Measurements from ENCODE around the gene MRPL55. TPM values are rescaled to one million over a fixed set of nuclear protein-coding genes. Genes with fewer than 3 reads are reported as not detected.

Gene MRPL55
- total and polyA plus RNA-seq, 2 experiments from 2014 or later = 92.4 to 172 TPM

GRCh38 chr1:228156515-228156881 is 47.4 kb upstream of the MRPL55 start:
- H3K36me3 ChIP-seq (ENCODE audit: insufficient read depth) = no peaks in the 10 kb centered on the region
- H3K36me3 Mint-ChIP-seq (ENCODE audit: low read depth) = no peaks in the 10 kb centered on the region
- TF ChIP-seq EZH2 (IDR thresholded peaks at IDR 0.05; ENCODE audit: low read depth, unreplicated experiment) (no peak), JUNB (IDR thresholded peaks at IDR 0.05; ENCODE audit: unreplicated experiment) (no peak), ZNF331 (CRISPR knock-in tag; IDR thresholded peaks at IDR 0.05; ENCODE audit: low read depth) (no peak), POLR2AphosphoS5 (IDR thresholded peaks at IDR 0.05; ENCODE audit: low read depth) (no peak), STAT1 (IDR thresholded peaks at IDR 0.05; ENCODE audit: unreplicated experiment) (no peak), ZNF114 (CRISPR knock-in tag; IDR thresholded peaks at IDR 0.05) (no peak), CREB1 (CRISPR knock-in tag; IDR thresholded peaks at IDR 0.05; ENCODE audit: low read depth) (no peak), NANOG (IDR thresholded peaks at IDR 0.05; ENCODE audit: borderline replicate concordance) (no peak), EZH2phosphoT487 (IDR thresholded peaks at IDR 0.05; ENCODE audit: unreplicated experiment) (no peak)
- TF ChIP-seq, protein P1, sequence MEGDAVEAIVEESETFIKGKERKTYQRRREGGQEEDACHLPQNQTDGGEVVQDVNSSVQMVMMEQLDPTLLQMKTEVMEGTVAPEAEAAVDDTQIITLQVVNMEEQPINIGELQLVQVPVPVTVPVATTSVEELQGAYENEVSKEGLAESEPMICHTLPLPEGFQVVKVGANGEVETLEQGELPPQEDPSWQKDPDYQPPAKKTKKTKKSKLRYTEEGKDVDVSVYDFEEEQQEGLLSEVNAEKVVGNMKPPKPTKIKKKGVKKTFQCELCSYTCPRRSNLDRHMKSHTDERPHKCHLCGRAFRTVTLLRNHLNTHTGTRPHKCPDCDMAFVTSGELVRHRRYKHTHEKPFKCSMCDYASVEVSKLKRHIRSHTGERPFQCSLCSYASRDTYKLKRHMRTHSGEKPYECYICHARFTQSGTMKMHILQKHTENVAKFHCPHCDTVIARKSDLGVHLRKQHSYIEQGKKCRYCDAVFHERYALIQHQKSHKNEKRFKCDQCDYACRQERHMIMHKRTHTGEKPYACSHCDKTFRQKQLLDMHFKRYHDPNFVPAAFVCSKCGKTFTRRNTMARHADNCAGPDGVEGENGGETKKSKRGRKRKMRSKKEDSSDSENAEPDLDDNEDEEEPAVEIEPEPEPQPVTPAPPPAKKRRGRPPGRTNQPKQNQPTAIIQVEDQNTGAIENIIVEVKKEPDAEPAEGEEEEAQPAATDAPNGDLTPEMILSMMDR (conservative IDR thresholded peaks at IDR 0.05; ENCODE audit: low read depth in 2 of 2) = no peak
- TF ChIP-seq, protein P2, sequence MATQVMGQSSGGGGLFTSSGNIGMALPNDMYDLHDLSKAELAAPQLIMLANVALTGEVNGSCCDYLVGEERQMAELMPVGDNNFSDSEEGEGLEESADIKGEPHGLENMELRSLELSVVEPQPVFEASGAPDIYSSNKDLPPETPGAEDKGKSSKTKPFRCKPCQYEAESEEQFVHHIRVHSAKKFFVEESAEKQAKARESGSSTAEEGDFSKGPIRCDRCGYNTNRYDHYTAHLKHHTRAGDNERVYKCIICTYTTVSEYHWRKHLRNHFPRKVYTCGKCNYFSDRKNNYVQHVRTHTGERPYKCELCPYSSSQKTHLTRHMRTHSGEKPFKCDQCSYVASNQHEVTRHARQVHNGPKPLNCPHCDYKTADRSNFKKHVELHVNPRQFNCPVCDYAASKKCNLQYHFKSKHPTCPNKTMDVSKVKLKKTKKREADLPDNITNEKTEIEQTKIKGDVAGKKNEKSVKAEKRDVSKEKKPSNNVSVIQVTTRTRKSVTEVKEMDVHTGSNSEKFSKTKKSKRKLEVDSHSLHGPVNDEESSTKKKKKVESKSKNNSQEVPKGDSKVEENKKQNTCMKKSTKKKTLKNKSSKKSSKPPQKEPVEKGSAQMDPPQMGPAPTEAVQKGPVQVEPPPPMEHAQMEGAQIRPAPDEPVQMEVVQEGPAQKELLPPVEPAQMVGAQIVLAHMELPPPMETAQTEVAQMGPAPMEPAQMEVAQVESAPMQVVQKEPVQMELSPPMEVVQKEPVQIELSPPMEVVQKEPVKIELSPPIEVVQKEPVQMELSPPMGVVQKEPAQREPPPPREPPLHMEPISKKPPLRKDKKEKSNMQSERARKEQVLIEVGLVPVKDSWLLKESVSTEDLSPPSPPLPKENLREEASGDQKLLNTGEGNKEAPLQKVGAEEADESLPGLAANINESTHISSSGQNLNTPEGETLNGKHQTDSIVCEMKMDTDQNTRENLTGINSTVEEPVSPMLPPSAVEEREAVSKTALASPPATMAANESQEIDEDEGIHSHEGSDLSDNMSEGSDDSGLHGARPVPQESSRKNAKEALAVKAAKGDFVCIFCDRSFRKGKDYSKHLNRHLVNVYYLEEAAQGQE (IDR thresholded peaks at IDR 0.05; ENCODE audit: unreplicated experiment) = no peak
- TF ChIP-seq, protein P3, sequence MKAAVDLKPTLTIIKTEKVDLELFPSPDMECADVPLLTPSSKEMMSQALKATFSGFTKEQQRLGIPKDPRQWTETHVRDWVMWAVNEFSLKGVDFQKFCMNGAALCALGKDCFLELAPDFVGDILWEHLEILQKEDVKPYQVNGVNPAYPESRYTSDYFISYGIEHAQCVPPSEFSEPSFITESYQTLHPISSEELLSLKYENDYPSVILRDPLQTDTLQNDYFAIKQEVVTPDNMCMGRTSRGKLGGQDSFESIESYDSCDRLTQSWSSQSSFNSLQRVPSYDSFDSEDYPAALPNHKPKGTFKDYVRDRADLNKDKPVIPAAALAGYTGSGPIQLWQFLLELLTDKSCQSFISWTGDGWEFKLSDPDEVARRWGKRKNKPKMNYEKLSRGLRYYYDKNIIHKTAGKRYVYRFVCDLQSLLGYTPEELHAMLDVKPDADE (IDR thresholded peaks at IDR 0.05) = no peak
- TF ChIP-seq, protein P4, sequence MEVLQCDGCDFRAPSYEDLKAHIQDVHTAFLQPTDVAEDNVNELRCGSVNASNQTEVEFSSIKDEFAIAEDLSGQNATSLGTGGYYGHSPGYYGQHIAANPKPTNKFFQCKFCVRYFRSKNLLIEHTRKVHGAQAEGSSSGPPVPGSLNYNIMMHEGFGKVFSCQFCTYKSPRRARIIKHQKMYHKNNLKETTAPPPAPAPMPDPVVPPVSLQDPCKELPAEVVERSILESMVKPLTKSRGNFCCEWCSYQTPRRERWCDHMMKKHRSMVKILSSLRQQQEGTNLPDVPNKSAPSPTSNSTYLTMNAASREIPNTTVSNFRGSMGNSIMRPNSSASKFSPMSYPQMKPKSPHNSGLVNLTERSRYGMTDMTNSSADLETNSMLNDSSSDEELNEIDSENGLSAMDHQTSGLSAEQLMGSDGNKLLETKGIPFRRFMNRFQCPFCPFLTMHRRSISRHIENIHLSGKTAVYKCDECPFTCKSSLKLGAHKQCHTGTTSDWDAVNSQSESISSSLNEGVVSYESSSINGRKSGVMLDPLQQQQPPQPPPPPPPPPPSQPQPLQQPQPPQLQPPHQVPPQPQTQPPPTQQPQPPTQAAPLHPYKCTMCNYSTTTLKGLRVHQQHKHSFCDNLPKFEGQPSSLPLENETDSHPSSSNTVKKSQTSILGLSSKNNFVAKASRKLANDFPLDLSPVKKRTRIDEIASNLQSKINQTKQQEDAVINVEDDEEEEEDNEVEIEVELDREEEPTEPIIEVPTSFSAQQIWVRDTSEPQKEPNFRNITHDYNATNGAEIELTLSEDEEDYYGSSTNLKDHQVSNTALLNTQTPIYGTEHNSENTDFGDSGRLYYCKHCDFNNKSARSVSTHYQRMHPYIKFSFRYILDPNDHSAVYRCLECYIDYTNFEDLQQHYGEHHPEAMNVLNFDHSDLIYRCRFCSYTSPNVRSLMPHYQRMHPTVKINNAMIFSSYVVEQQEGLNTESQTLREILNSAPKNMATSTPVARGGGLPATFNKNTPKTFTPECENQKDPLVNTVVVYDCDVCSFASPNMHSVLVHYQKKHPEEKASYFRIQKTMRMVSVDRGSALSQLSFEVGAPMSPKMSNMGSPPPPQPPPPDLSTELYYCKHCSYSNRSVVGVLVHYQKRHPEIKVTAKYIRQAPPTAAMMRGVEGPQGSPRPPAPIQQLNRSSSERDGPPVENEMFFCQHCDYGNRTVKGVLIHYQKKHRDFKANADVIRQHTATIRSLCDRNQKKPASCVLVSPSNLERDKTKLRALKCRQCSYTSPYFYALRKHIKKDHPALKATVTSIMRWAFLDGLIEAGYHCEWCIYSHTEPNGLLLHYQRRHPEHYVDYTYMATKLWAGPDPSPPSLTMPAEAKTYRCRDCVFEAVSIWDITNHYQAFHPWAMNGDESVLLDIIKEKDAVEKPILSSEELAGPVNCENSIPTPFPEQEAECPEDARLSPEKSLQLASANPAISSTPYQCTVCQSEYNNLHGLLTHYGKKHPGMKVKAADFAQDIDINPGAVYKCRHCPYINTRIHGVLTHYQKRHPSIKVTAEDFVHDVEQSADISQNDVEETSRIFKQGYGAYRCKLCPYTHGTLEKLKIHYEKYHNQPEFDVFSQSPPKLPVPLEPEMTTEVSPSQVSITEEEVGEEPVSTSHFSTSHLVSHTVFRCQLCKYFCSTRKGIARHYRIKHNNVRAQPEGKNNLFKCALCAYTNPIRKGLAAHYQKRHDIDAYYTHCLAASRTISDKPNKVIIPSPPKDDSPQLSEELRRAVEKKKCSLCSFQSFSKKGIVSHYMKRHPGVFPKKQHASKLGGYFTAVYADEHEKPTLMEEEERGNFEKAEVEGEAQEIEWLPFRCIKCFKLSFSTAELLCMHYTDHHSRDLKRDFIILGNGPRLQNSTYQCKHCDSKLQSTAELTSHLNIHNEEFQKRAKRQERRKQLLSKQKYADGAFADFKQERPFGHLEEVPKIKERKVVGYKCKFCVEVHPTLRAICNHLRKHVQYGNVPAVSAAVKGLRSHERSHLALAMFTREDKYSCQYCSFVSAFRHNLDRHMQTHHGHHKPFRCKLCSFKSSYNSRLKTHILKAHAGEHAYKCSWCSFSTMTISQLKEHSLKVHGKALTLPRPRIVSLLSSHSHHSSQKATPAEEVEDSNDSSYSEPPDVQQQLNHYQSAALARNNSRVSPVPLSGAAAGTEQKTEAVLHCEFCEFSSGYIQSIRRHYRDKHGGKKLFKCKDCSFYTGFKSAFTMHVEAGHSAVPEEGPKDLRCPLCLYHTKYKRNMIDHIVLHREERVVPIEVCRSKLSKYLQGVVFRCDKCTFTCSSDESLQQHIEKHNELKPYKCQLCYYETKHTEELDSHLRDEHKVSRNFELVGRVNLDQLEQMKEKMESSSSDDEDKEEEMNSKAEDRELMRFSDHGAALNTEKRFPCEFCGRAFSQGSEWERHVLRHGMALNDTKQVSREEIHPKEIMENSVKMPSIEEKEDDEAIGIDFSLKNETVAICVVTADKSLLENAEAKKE (CRISPR knock-in tag; IDR thresholded peaks at IDR 0.05) = no peak
- no peak overlapping the region for H3K27ac ChIP-seq (ENCODE audit: low read depth)
- no peaks in the 10 kb centered on the region for H4K20me1 ChIP-seq (replicated peaks; ENCODE audit: insufficient read depth)
- no peaks in the 10 kb centered on the region for H3K4me1 Mint-ChIP-seq
- H3K9me3 Mint-ChIP-seq = no peaks in the 10 kb centered on the region
- H3K79me2 ChIP-seq (replicated peaks; ENCODE audit: insufficient read depth) = no peaks in the 10 kb centered on the region
- no peaks in the 10 kb centered on the region for H3K9me2 ChIP-seq (ENCODE audit: insufficient read depth)
- no peak overlapping the region for H2AFZ ChIP-seq
- H3K27me3 ChIP-seq (ENCODE audit: insufficient read depth) = peaks cover 28% of the 10 kb centered on the region
- H3K4me3 Mint-ChIP-seq = no peak overlapping the region
- H3K4me2 ChIP-seq = no peak overlapping the region
- H3K4me3 ChIP-seq = no peak overlapping the region
- peaks cover 28% of the 10 kb centered on the region for H3K27me3 Mint-ChIP-seq (ENCODE audit: insufficient read depth, low read depth, poor library complexity)
- no peak for ATAC-seq
- no peak for DNase-seq (ENCODE audit: low spot score)
- no peak overlapping the region for H3K27ac Mint-ChIP-seq
- H3K4me1 ChIP-seq (ENCODE audit: insufficient read depth) = no peaks in the 10 kb centered on the region
- no peaks in the 10 kb centered on the region for H3F3A ChIP-seq (replicated peaks; ENCODE audit: low read depth)

Measured in GM23338 (cell line).